Chondrocyte (in vitro differentiated cells): ENCODE measurements around the gene TNS4. TPM values are rescaled to one million over a fixed set of nuclear protein-coding genes. Genes with fewer than 3 reads are reported as not detected.

ENCODE experiments used
- DNase-seq: peaks from one replicate; pipeline ENCODE4 v3.0.0; 2021; ENCODE audit warnings: mixed read lengths, low spot score
- H3K27ac Mint-ChIP-seq: one replicate; pipeline ENCODE4 v1.8.0; 2021; ENCODE audit warnings: mild to moderate bottlenecking, moderate library complexity, mixed read lengths; ENCODE audit not compliant: unreplicated experiment
- H3K27me3 Mint-ChIP-seq: 2 replicates; pipeline ENCODE4 v1.8.0; 2021; ENCODE audit warnings: low read depth, mixed read lengths
- H3K36me3 Mint-ChIP-seq: 2 replicates; pipeline ENCODE4 v1.8.0; 2021; ENCODE audit warnings: low read depth, mixed read lengths
- H3K4me1 Mint-ChIP-seq: 2 replicates; pipeline ENCODE4 v1.8.0; 2021; ENCODE audit warnings: low read depth, mild to moderate bottlenecking, mixed read lengths
- H3K4me3 Mint-ChIP-seq: one replicate; pipeline ENCODE4 v1.8.0; 2021; ENCODE audit warnings: mild to moderate bottlenecking, moderate library complexity, mixed read lengths; ENCODE audit not compliant: unreplicated experiment
- H3K9me3 Mint-ChIP-seq: 2 replicates; pipeline ENCODE4 v1.8.0; 2021; ENCODE audit warnings: low read depth, mixed read lengths
- long read RNA-seq: library from polyadenylated mRNA; stranded (forward); transcript quantifications from one replicate; pipeline ENCODE4 v2.0.0, GENCODE V29; 2021
- total RNA-seq: library from RNA; stranded (reverse); gene quantifications from 3 replicates; pipeline ENCODE4 v1.2.1, GENCODE V29; 2021
- TF ChIP-seq, protein P1 (sequence below): fragments of 200-600 bp; sonication (generic); IDR thresholded peaks from 2 replicates; pipeline ENCODE4 v1.5.0; 2021; ENCODE audit warnings: antibody characterized with exemption, mild to moderate bottlenecking, moderate library complexity

Gene TNS4, protein sequence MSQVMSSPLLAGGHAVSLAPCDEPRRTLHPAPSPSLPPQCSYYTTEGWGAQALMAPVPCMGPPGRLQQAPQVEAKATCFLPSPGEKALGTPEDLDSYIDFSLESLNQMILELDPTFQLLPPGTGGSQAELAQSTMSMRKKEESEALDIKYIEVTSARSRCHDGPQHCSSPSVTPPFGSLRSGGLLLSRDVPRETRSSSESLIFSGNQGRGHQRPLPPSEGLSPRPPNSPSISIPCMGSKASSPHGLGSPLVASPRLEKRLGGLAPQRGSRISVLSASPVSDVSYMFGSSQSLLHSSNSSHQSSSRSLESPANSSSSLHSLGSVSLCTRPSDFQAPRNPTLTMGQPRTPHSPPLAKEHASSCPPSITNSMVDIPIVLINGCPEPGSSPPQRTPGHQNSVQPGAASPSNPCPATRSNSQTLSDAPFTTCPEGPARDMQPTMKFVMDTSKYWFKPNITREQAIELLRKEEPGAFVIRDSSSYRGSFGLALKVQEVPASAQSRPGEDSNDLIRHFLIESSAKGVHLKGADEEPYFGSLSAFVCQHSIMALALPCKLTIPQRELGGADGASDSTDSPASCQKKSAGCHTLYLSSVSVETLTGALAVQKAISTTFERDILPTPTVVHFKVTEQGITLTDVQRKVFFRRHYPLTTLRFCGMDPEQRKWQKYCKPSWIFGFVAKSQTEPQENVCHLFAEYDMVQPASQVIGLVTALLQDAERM
- total RNA-seq: 0.39 TPM in 1 of 3 replicates, not detected in the others
- long read RNA-seq: 0 reads

DNA sequence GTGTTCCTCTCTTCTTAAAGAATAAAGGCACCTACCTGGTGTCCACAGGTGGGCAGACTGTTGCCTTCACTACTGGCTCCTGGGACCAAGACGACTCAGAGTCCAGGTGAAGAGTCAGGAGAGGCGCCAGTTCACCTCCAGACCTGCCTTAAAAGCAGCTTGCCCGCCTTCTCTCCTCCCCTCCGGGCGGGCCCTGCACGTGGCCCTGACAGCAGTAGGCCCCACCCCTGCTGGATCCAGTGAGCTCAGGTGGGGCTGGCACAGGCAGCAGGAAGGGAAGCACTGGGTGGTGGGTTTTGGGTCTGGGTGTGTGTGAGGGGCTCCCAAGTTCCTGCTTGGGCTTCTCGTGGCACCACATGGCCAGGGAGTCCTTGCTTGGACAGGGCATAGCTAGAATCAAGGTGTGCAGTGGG is at the start of gene TNS4:
Gene TNS4, minus strand, starts transcription at position 125 of the 413 bp plus-strand sequence. CDS start 5,198 bp downstream, outside the sequence.
- Mint-ChIP-seq H3K36me3 (no peaks in the 10 kb centered on the region), H3K9me3 (no peaks in the 10 kb centered on the region), H3K4me1 (peaks cover 34% of the 10 kb centered on the region), H3K27ac (no peak within 1 kb of the TSS), H3K27me3 (no peaks in the 10 kb centered on the region), H3K4me3 (no peak within 1 kb of the TSS)
- DNase-seq: peak; percentile 59
- TF ChIP-seq, protein P1, sequence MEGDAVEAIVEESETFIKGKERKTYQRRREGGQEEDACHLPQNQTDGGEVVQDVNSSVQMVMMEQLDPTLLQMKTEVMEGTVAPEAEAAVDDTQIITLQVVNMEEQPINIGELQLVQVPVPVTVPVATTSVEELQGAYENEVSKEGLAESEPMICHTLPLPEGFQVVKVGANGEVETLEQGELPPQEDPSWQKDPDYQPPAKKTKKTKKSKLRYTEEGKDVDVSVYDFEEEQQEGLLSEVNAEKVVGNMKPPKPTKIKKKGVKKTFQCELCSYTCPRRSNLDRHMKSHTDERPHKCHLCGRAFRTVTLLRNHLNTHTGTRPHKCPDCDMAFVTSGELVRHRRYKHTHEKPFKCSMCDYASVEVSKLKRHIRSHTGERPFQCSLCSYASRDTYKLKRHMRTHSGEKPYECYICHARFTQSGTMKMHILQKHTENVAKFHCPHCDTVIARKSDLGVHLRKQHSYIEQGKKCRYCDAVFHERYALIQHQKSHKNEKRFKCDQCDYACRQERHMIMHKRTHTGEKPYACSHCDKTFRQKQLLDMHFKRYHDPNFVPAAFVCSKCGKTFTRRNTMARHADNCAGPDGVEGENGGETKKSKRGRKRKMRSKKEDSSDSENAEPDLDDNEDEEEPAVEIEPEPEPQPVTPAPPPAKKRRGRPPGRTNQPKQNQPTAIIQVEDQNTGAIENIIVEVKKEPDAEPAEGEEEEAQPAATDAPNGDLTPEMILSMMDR: no peak

GRCh38 chr17:40550608-40551007 is 49.2 kb upstream of the TNS4 start:
- Mint-ChIP-seq H3K36me3 (no peaks in the 10 kb centered on the region), H3K27me3 (no peaks in the 10 kb centered on the region), H3K4me3 (peak overlapping the region; percentile 22), H3K27ac (peak overlapping the region; percentile 99), H3K4me1 (peaks cover 76% of the 10 kb centered on the region), H3K9me3 (no peaks in the 10 kb centered on the region)
- DNase-seq: peak; percentile 82
- TF ChIP-seq, protein P1: no peak

GRCh38 chr17:40548982-40549685 is 47.7 kb upstream of the TNS4 start:
- H3K4me1 Mint-ChIP-seq: peaks cover 74% of the 10 kb centered on the region
- H3K36me3 Mint-ChIP-seq: no peaks in the 10 kb centered on the region
- H3K9me3 Mint-ChIP-seq: no peaks in the 10 kb centered on the region
- no peak overlapping the region for H3K4me3 Mint-ChIP-seq
- TF ChIP-seq, protein P1: no peak
- peak; percentile 72 for DNase-seq
- peak overlapping the region; percentile 99 for H3K27ac Mint-ChIP-seq
- H3K27me3 Mint-ChIP-seq: no peaks in the 10 kb centered on the region

- Mint-ChIP-seq H3K27ac (peak overlapping the region; percentile 99), H3K9me3 (no peaks in the 10 kb centered on the region), H3K27me3 (no peaks in the 10 kb centered on the region), H3K4me1 (peaks cover 74% of the 10 kb centered on the region), H3K4me3 (no peak overlapping the region), H3K36me3 (no peaks in the 10 kb centered on the region)
- no peak for DNase-seq
- TF ChIP-seq, protein P1: no peak
These were observed 47.1 kb upstream of the TNS4 start for GRCh38 chr17:40548491-40548981.
